NT2/D1 (cell line): ENCODE results near the gene TOMM6.

ENCODE experiments used
- SUZ12 ChIP-seq: IDR thresholded peaks from 2 replicates; pipeline ENCODE4 v1.6.1; 2011; ENCODE audit not compliant: insufficient read length, insufficient read depth; ENCODE audit errors: extremely low read depth
- YY1 ChIP-seq: IDR thresholded peaks from 2 replicates; pipeline ENCODE4 v1.6.1; 2011; ENCODE audit not compliant: insufficient read length, insufficient read depth

DNA sequence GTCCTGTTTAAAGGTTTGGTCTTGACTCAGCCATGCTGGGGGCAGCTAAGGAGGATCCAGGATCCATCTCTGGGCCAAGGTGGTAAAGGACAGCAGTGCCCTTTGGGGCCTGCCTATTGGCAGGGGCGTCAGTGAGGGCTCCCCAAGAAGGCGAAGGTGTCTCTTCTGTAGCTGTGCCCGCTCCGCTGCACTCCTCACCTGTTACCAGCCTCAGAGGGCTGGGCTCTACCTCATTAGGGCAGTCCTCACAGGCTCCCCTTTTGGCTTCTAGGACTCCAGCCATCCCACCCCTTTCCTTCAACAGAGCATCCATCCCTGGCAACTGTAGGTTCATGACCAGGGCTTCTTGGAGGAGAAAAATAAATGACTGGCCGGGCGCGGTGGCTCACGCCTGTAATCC, 18.1 kb upstream of the TOMM6 start:
- TF ChIP-seq SUZ12 (no peak), YY1 (no peak)
